Activated CD4-positive, alpha-beta T cell treated with anti-CD3 and anti-CD28 coated beads, Interleukin-2, amount 50 U/mL, for 16 hours (primary cell): ENCODE measurements around the gene KCTD16.
A peak's percentile ranks its signal among the peaks of the same experiment; 100 is the strongest.

Experiments used
- DNase-seq: peaks from one replicate; pipeline ENCODE4 v3.0.0-alpha.2; 2020

KCTD16 gene

GRCh38 chr5:144468571-144468970, 297.9 kb downstream of the KCTD16 start:
- no peak for DNase-seq

GRCh38 chr5:144469106-144469505, 298.4 kb downstream of the KCTD16 start:
- DNase-seq, result no peak

GRCh38 chr5:144472221-144472620, 301.5 kb downstream of the KCTD16 start:
- DNase-seq, result no peak

- DNase-seq, result no peak
These were observed 303.0 kb downstream of the KCTD16 start for GRCh38 chr5:144473650-144474049.

- DNase-seq, result no peak
These were observed 307.9 kb downstream of the KCTD16 start for GRCh38 chr5:144478565-144478964.

- no peak for DNase-seq
These were observed 311.2 kb downstream of the KCTD16 start for GRCh38 chr5:144481861-144482260.

GRCh38 chr5:144484124-144484897, 313.6 kb downstream of the KCTD16 start:
- DNase-seq, result no peak

- DNase-seq, result no peak
These were observed 314.9 kb downstream of the KCTD16 start for GRCh38 chr5:144485540-144485939.

- DNase-seq, result no peak
These were observed 316.5 kb downstream of the KCTD16 start for GRCh38 chr5:144487207-144487606.

- no peak for DNase-seq
These were observed 317.1 kb downstream of the KCTD16 start for GRCh38 chr5:144487761-144488160.

- DNase-seq, result no peak
These were observed 332.4 kb downstream of the KCTD16 start for GRCh38 chr5:144503123-144503522.

- DNase-seq, result no peak
These were observed 334.4 kb downstream of the KCTD16 start for GRCh38 chr5:144504929-144505577.

- no peak for DNase-seq
These were observed 340.3 kb downstream of the KCTD16 start for GRCh38 chr5:144510845-144511579.

GRCh38 chr5:144511580-144512072, 341.0 kb downstream of the KCTD16 start:
- DNase-seq, result no peak

- peak; percentile 59 for DNase-seq
These were observed 352.0 kb downstream of the KCTD16 start for GRCh38 chr5:144522698-144523097.

GRCh38 chr5:144525000-144525399, 354.3 kb downstream of the KCTD16 start:
- no peak for DNase-seq

GRCh38 chr5:144531188-144531587, 360.5 kb downstream of the KCTD16 start:
- no peak for DNase-seq
